Natural killer cell (primary cell): ENCODE measurements around the gene RALB. TPM values are rescaled to one million over a fixed set of nuclear protein-coding genes. Genes with fewer than 3 reads are reported as not detected.
A peak's percentile ranks its signal among the peaks of the same experiment; 100 is the strongest.

Experiments used
- ATAC-seq, 3 donors: fragments of 150-1000 bp in 2 of 3; fragments of 200-7000 bp in 1 of 3; cut with Tn5 transposase; 1 replicate in 1 of 3; 2 replicates in 2 of 3; pipeline ENCODE4 v1.10.0; 2021; ENCODE audit warnings: mild to moderate bottlenecking in 2 of 3, moderate library complexity in 2 of 3
- DNase-seq, 2 donors: peaks; one replicate each; pipeline versions ENCODE4 v3.0.0 to v3.0.0-alpha.2; 2013 to 2021; ENCODE audit warnings: mixed read lengths in 1 of 2
- H3K27ac ChIP-seq: one replicate; pipeline ENCODE4 v1.5.1; 2013; ENCODE audit warnings: mild to moderate bottlenecking, low read length
- H3K27me3 ChIP-seq: one replicate; pipeline ENCODE4 v1.6.1; 2013; ENCODE audit warnings: low read length; ENCODE audit not compliant: control insufficient read depth, insufficient read depth
- H3K36me3 ChIP-seq: one replicate; pipeline ENCODE4 v1.6.1; 2013; ENCODE audit warnings: low read length; ENCODE audit not compliant: control insufficient read depth, insufficient read depth
- H3K4me1 ChIP-seq: one replicate; pipeline ENCODE4 v1.6.1; 2013; ENCODE audit warnings: low read length; ENCODE audit not compliant: control insufficient read depth, insufficient read depth
- H3K4me3 ChIP-seq: one replicate; pipeline ENCODE4 v1.5.1; 2013; ENCODE audit warnings: low read length
- H3K9me3 ChIP-seq: one replicate; pipeline ENCODE4 v1.6.1; 2013; ENCODE audit warnings: low read length; ENCODE audit not compliant: control insufficient read depth, insufficient read depth
- H3K27ac Mint-ChIP-seq, 2 donors: one replicate each; pipeline ENCODE4 v1.8.0; 2022; ENCODE audit warnings: mild to moderate bottlenecking in 2 of 2, mixed read lengths in 2 of 2, moderate library complexity in 1 of 2
- H3K27me3 Mint-ChIP-seq, 2 donors: one replicate each; pipeline ENCODE4 v1.8.0; 2022; ENCODE audit warnings: low read depth in 2 of 2, mixed read lengths in 2 of 2
- H3K36me3 Mint-ChIP-seq: one replicate; pipeline ENCODE4 v1.8.0; 2022; ENCODE audit warnings: mixed read lengths
- H3K4me1 Mint-ChIP-seq, 2 donors: one replicate each; pipeline ENCODE4 v1.8.0; 2022; ENCODE audit warnings: mixed read lengths in 2 of 2
- H3K4me3 Mint-ChIP-seq: one replicate; pipeline ENCODE4 v1.8.0; 2022; ENCODE audit warnings: mild to moderate bottlenecking, moderate library complexity, mixed read lengths
- H3K9me3 Mint-ChIP-seq, 2 donors: one replicate each; pipeline ENCODE4 v1.8.0; 2022; ENCODE audit warnings: mixed read lengths in 2 of 2
- CTCF ChIP-seq: fragments of 200-600 bp; IDR thresholded peaks from one replicate; pipeline ENCODE4 v1.8.0; 2022; ENCODE audit warnings: antibody characterized with exemption
- WGBS: methylation state at CpG from one replicate; pipeline ENCODE4 v1.1.7; 2013; ENCODE audit warnings: missing lambda C conversion rate; ENCODE audit not compliant: insufficient coverage; 5-methylcytosine and 5-hydroxymethylcytosine counted together
- intact Hi-C: fragments of 100-400 bp; cut with micrococcal nuclease; formaldehyde crosslinking; loops from one replicate; pipeline ENCODE4 v1.14.2; 2022
- total RNA-seq, 4 donors: library from RNA; stranded (reverse); fragments of 120-200 nt in 1 of 4; gene quantifications; one replicate each; pipeline versions ENCODE4 v1.2.3 to v1.2.4, GENCODE V29; 2013 to 2022

RALB gene
- total RNA-seq, 3 donors from 2014 or later (not counting 1 experiment from before 2014, with no cell fraction given) = 21.0 to 25.9 (median 25.4) TPM

- no peaks in the 10 kb centered on the region for H3K27me3 Mint-ChIP-seq
- H3K9me3 Mint-ChIP-seq = no peaks in the 10 kb centered on the region
- Histone ChIP-seq H3K27me3 (no peaks in the 10 kb centered on the region), H3K9me3 (no peaks in the 10 kb centered on the region), H3K27ac (no peak overlapping the region), H3K36me3 (no peaks in the 10 kb centered on the region), H3K4me1 (peaks cover 25% of the 10 kb centered on the region), H3K4me3 (peak overlapping the region; percentile 79)
- WGBS = 89% methylated on average over 13 of the region's 13 CpGs
- ATAC-seq (no peak), DNase-seq (no peak)
- peaks cover 42 to 58% of the 10 kb centered on the region in 2 donors for H3K4me1 Mint-ChIP-seq
- H3K27ac Mint-ChIP-seq = peak overlapping the region; percentile 60 to 89
- peak overlapping the region; percentile 83 for H3K4me3 Mint-ChIP-seq
- TF ChIP-seq CTCF = no peak
- intact Hi-C loops = no loop called here
- no peaks in the 10 kb centered on the region for H3K36me3 Mint-ChIP-seq
Observed at GRCh38 chr2:120224256-120224655, 28.4 kb upstream of the RALB start.

GRCh38 chr2:120224735-120225548 lies 27.7 kb upstream of the RALB start:
- no peak for ATAC-seq
- TF ChIP-seq CTCF = no peak
- peak overlapping the region in 1 of 2 donors; percentile 89 for H3K27ac Mint-ChIP-seq
- peaks cover 40 to 56% of the 10 kb centered on the region in 2 donors for H3K4me1 Mint-ChIP-seq
- H3K4me3 ChIP-seq = no peak overlapping the region
- intact Hi-C loops = no loop called here
- H3K4me1 ChIP-seq = peaks cover 28% of the 10 kb centered on the region
- no peaks in the 10 kb centered on the region for H3K27me3 ChIP-seq
- no peaks in the 10 kb centered on the region for H3K9me3 ChIP-seq
- peak overlapping the region; percentile 83 for H3K4me3 Mint-ChIP-seq
- H3K36me3 Mint-ChIP-seq = no peaks in the 10 kb centered on the region
- no peaks in the 10 kb centered on the region for H3K9me3 Mint-ChIP-seq
- no peaks in the 10 kb centered on the region for H3K36me3 ChIP-seq
- 98% methylated on average over 9 of the region's 9 CpGs for WGBS
- no peaks in the 10 kb centered on the region for H3K27me3 Mint-ChIP-seq
- no peak for DNase-seq
- H3K27ac ChIP-seq = no peak overlapping the region

GRCh38 chr2:120225549-120226065 lies 27.0 kb upstream of the RALB start:
- no peak overlapping the region for H3K4me3 Mint-ChIP-seq
- no peaks in the 10 kb centered on the region for H3K36me3 ChIP-seq
- no peaks in the 10 kb centered on the region for H3K9me3 Mint-ChIP-seq
- no peak overlapping the region for H3K27ac Mint-ChIP-seq
- H3K27me3 Mint-ChIP-seq = no peaks in the 10 kb centered on the region
- intact Hi-C loops = no loop called here
- WGBS = 90% methylated on average over 9 of the region's 9 CpGs
- TF ChIP-seq CTCF = no peak
- H3K27me3 ChIP-seq = no peaks in the 10 kb centered on the region
- H3K9me3 ChIP-seq = no peaks in the 10 kb centered on the region
- ATAC-seq (no peak), DNase-seq (no peak)
- no peak overlapping the region for H3K4me3 ChIP-seq
- H3K36me3 Mint-ChIP-seq = no peaks in the 10 kb centered on the region
- peaks cover 32% of the 10 kb centered on the region for H3K4me1 ChIP-seq
- H3K4me1 Mint-ChIP-seq = peaks cover 43 to 52% of the 10 kb centered on the region in 2 donors
- H3K27ac ChIP-seq = no peak overlapping the region
